Upper lobe of left lung (tissue), 6 donors: Measurements from ENCODE around the gene FLOT1. TPM values are rescaled to one million over a fixed set of nuclear protein-coding genes. Genes with fewer than 3 reads are reported as not detected.

Source experiments
- ATAC-seq, 2 donors: fragments of 200-7000 bp; cut with Tn5 transposase; one replicate each; pipeline ENCODE4 v1.9.1; 2022; ENCODE audit warnings: mild to moderate bottlenecking in 2 of 2, moderate library complexity in 2 of 2; ENCODE audit not compliant: low FRiP score in 2 of 2
- DNase-seq, 2 donors: peaks; one replicate each; pipeline ENCODE4 v3.0.0-alpha.2; 2019 to 2020
- H3K27ac ChIP-seq, 4 donors: fragments of 200-600 bp; sonication (generic); one replicate each; pipeline ENCODE4 v1.5.1; 2016 to 2019
- H3K27me3 ChIP-seq, 4 donors: fragments of 200-600 bp; sonication (generic); one replicate each; pipeline ENCODE4 v1.5.1; 2017 to 2019
- H3K36me3 ChIP-seq, 4 donors: fragments of 200-600 bp; sonication (generic); one replicate each; pipeline ENCODE4 v1.5.1; 2016 to 2019
- H3K4me1 ChIP-seq, 4 donors: fragments of 200-600 bp; sonication (generic); one replicate each; pipeline ENCODE4 v1.5.1; 2018 to 2019
- H3K4me3 ChIP-seq, 4 donors: fragments of 200-600 bp; sonication (generic); one replicate each; pipeline ENCODE4 v1.5.1; 2017 to 2019; ENCODE audit warnings: mild to moderate bottlenecking in 2 of 4, moderate library complexity in 1 of 4
- H3K9me3 ChIP-seq, 4 donors: fragments of 200-600 bp; sonication (generic); one replicate each; pipeline ENCODE4 v1.5.1; 2018 to 2019
- CTCF ChIP-seq, 6 experiments: fragments of 450-650 bp in 4 of 6; fragments of 200-600 bp in 2 of 6; sonication (generic) in 2 of 6; IDR thresholded peaks; one replicate each; pipeline ENCODE4 v1.5.1; 2016 to 2019; ENCODE audit warnings: antibody characterized with exemption in 6 of 6
- EP300 ChIP-seq, 4 donors: sonication (generic); formaldehyde crosslinking; IDR thresholded peaks; one replicate each; pipeline ENCODE4 v1.5.1; 2017; ENCODE audit warnings: antibody characterized with exemption in 4 of 4, control low read depth in 2 of 4
- POLR2A ChIP-seq, 4 donors: fragments of 450-650 bp; IDR thresholded peaks; one replicate each; pipeline ENCODE4 v1.5.1; 2016 to 2017; ENCODE audit warnings: antibody characterized with exemption in 4 of 4, mild to moderate bottlenecking in 2 of 4
- POLR2AphosphoS5 ChIP-seq, 2 donors: sonication (generic); formaldehyde crosslinking; IDR thresholded peaks; one replicate each; pipeline ENCODE4 v1.5.1; 2017; ENCODE audit warnings: antibody characterized with exemption in 2 of 2
- WGBS, 2 donors: methylation state at CpG; one replicate each; pipeline ENCODE4 v1.1.5; 2017 to 2018; 5-methylcytosine and 5-hydroxymethylcytosine counted together
- total RNA-seq, 6 donors: library from RNA; depleted of rRNA in 4 of 6; stranded (reverse); fragments of >200 nt in 4 of 6; gene quantifications; one replicate each; pipeline versions ENCODE4 v1.1.0 to v1.2.1, GENCODE V29; 2016 to 2021
- donor health status: DM: no; HTN: no; CAD: no; lungs with moderate emphysema.
- donor health status: DM: no; HTN: yes; CAD: no; lungs with severe emphysema.

The FLOT1 gene
- total RNA-seq, 6 donors from 2014 or later, result 133 to 212 (median 143) TPM

- TF ChIP-seq EP300 (IDR thresholded peaks at IDR 0.05) (no peak), POLR2AphosphoS5 (IDR thresholded peaks at IDR 0.05) (no peak), POLR2A (IDR thresholded peaks at IDR 0.05) (no peak), CTCF (IDR thresholded peaks at IDR 0.05) (no peak)
- ATAC-seq (no peak), DNase-seq (no peak)
- Histone ChIP-seq H3K27me3 (no peaks in the 10 kb centered on the region), H3K27ac (no peak overlapping the region), H3K4me1 (no peaks in the 10 kb centered on the region), H3K36me3 (peaks cover 11 to 89% (median 49%) of the 10 kb centered on the region in 4 donors), H3K4me3 (no peak overlapping the region), H3K9me3 (no peaks in the 10 kb centered on the region)
- WGBS, 2 donors, result 85% methylated on average over 3 to 6 of the region's 6 CpGs
These were observed 35.1 kb downstream of the FLOT1 start for GRCh38 chr6:30707281-30707850.

- no peak overlapping the region for H3K27ac ChIP-seq
- H3K4me3 ChIP-seq, result no peak overlapping the region
- 97 to 100% methylated on average over 4 of the region's 4 CpGs for WGBS, 2 donors
- H3K27me3 ChIP-seq, result no peaks in the 10 kb centered on the region
- no peak for DNase-seq
- no peaks in the 10 kb centered on the region for H3K9me3 ChIP-seq
- H3K36me3 ChIP-seq, result peaks cover 5 to 83% (median 35%) of the 10 kb centered on the region in 4 donors
- no peak for ATAC-seq
- TF ChIP-seq POLR2AphosphoS5 (IDR thresholded peaks at IDR 0.05) (no peak), EP300 (IDR thresholded peaks at IDR 0.05) (no peak), CTCF (IDR thresholded peaks at IDR 0.05) (no peak), POLR2A (IDR thresholded peaks at IDR 0.05) (no peak)
- peaks cover 0 to under 1% (median 0%) of the 10 kb centered on the region in 4 donors for H3K4me1 ChIP-seq
These were observed 36.9 kb downstream of the FLOT1 start for GRCh38 chr6:30705620-30706019.

DNA sequence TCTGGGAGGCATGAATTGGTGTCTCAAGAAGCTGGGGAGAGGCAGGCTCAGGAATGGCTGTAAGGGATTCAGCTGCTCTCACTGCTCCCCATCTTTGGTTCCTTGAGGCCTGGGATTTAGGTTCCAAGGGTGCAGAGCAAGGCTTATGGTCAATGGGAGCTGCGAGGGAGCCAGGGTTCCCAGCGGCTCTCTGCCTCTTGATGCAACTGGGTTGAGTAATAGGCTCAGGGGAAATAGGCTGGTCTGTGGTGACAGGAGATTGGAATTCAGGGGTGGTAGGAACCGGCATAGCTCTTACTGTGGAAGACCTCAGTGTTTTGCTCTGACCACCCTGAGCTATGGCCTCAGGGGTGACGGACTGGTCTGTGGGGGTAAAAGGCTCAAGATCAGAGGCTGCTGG is 38.7 kb downstream of the FLOT1 start:
- Histone ChIP-seq H3K4me1 (peaks cover 0 to 5% (median 0%) of the 10 kb centered on the region in 4 donors), H3K27me3 (no peaks in the 10 kb centered on the region), H3K36me3 (peaks cover 5 to 71% (median 27%) of the 10 kb centered on the region in 4 donors), H3K27ac (no peak overlapping the region), H3K4me3 (no peak overlapping the region), H3K9me3 (no peaks in the 10 kb centered on the region)
- no peak for TF ChIP-seq CTCF (IDR thresholded peaks at IDR 0.05)
- TF ChIP-seq POLR2A (IDR thresholded peaks at IDR 0.05), result no peak
- TF ChIP-seq EP300 (IDR thresholded peaks at IDR 0.05), result no peak
- TF ChIP-seq POLR2AphosphoS5 (IDR thresholded peaks at IDR 0.05), result no peak
- peak in 1 of 2 donors; percentile 23 for ATAC-seq
- WGBS, 2 donors, result 73 to 83% methylated on average over 4 of the region's 4 CpGs
- no peak for DNase-seq

DNA sequence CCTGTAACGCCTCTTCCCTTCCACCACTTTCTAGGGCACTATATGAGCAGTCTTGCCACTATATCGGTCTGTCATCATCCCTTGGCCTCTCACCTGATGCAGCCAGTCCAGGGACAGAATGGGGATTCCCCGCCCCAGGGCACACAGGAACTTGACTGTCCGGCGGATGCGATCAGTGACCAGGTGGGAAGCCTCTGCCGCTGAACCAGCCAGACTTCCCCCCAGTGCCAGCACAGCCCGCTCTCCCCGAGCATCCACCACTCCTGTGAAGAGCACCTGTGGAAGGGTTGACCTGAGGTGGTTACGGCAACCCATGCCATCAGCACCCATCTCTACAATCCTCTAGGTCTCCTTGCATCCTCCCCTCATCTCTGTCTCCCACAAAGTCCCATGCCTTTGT is 39.5 kb downstream of the FLOT1 start:
- no peak for TF ChIP-seq POLR2A (IDR thresholded peaks at IDR 0.05)
- TF ChIP-seq CTCF (IDR thresholded peaks at IDR 0.05), result no peak
- TF ChIP-seq POLR2AphosphoS5 (IDR thresholded peaks at IDR 0.05), result no peak
- no peak for TF ChIP-seq EP300 (IDR thresholded peaks at IDR 0.05)
- WGBS, 2 donors, result 98 to 100% methylated on average over 4 to 10 of the region's 10 CpGs
- no peak overlapping the region for H3K4me3 ChIP-seq
- DNase-seq (no peak), ATAC-seq (peak in 1 of 2 donors; percentile 22)
- H3K36me3 ChIP-seq, result peaks cover 5 to 67% (median 25%) of the 10 kb centered on the region in 4 donors
- H3K27ac ChIP-seq, result no peak overlapping the region
- no peaks in the 10 kb centered on the region for H3K9me3 ChIP-seq
- peaks cover 0 to 5% (median 0%) of the 10 kb centered on the region in 4 donors for H3K4me1 ChIP-seq
- H3K27me3 ChIP-seq, result no peaks in the 10 kb centered on the region

- H3K36me3 ChIP-seq, result peaks cover 0 to 44% (median 13%) of the 10 kb centered on the region in 4 donors
- no peak overlapping the region for H3K4me3 ChIP-seq
- WGBS, 2 donors, result 49 to 65% methylated on average over 4 of the region's 4 CpGs
- peaks cover 0 to 5% (median 0%) of the 10 kb centered on the region in 4 donors for H3K4me1 ChIP-seq
- H3K27ac ChIP-seq, result no peak overlapping the region
- H3K9me3 ChIP-seq, result no peaks in the 10 kb centered on the region
- H3K27me3 ChIP-seq, result no peaks in the 10 kb centered on the region
- TF ChIP-seq CTCF (IDR thresholded peaks at IDR 0.05) (no peak), POLR2A (IDR thresholded peaks at IDR 0.05) (no peak), EP300 (IDR thresholded peaks at IDR 0.05) (no peak), POLR2AphosphoS5 (IDR thresholded peaks at IDR 0.05) (no peak)
- DNase-seq (peak in 1 of 2 donors; percentile 70), ATAC-seq (peak in 1 of 2 donors; percentile 65)
These were observed 42.1 kb downstream of the FLOT1 start for GRCh38 chr6:30700340-30700739.
